Dermis lymphatic vessel endothelial cell (primary cell): Measurements from ENCODE around the gene KLF7. TPM values are rescaled to one million over a fixed set of nuclear protein-coding genes. Genes with fewer than 3 reads are reported as not detected.

Source experiments
- total RNA-seq: library from RNA; depleted of rRNA; stranded (reverse); fragments of >200 nt; gene quantifications from 2 replicates; pipeline ENCODE4 v1.2.1, GENCODE V29; 2014

KLF7 gene
- 13.6 and 14.5 TPM in 2 replicates for total RNA-seq

DNA sequence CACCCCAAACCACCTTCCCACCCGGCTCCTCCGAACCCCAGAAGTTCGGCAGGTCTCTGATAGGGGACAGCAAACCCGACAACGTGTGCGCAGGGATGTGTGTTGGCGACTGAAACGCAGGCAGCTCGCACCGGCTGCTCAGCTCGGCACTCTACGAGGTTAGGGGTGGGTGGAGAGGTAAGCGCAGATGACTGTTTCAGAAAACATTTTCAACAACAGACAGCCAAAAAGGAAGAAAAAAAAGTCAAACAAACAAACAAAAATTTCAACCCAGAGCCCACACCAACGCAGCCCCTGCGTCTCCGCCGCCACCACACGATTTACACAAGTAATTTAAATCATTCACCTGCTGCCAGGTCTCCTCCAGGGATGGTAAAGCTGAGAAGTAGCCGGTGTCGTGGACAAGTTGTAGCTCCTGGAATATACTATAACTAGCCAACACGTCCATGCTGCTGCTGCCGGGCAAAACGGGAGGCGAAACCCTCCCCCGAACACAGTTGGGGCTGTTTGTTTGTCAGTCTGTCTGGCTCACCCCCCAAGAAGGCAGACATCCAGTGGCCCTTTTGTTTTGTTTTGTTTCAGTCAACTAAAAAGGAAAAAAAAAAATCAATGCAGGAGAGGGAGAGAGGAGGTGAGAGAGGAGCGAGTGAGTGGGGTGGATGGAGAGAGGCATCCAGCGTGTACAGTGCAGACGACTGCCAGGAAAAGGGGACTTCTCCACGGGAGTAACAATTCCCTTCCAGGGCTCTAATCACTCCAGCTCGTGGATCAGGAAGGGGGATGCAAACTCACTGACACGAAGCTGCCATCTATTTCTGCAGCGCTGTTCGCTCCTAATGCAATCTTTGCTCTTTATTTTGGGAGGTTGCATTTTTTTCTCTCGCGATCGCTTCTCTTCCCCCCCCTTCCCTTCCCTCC is at the start of gene KLF7:
TSS of gene KLF7 (minus strand) at position 828 of the 918 bp plus-strand sequence. CDS start at position 448, 380 bp downstream.

Other genes starting within 250 kb of the KLF7 start
- not detected in 2 replicates for gene CPO, start 226.4 kb downstream of the KLF7 start, total RNA-seq